KOPT-K1 (cell line): ENCODE data around the gene MT1F.

Experiments used
- H3K27ac ChIP-seq: fragments of 200-600 bp; sonication (generic); 2 replicates; pipeline ENCODE4 v1.5.1; 2016; ENCODE audit warnings: antibody characterized with exemption, mild to moderate bottlenecking, low read depth, low read length; ENCODE audit not compliant: poor library complexity, severe bottlenecking
- H3K36me3 ChIP-seq: fragments of 200-600 bp; sonication (generic); 2 replicates; pipeline ENCODE4 v1.5.1; 2017; ENCODE audit warnings: antibody characterized with exemption, mild to moderate bottlenecking, low read length, moderate library complexity; ENCODE audit not compliant: insufficient read depth
- H3K9me3 ChIP-seq: fragments of 200-600 bp; sonication (generic); 2 replicates; pipeline ENCODE4 v1.5.1; 2017; ENCODE audit warnings: antibody characterized with exemption, low read length, mild to moderate bottlenecking; ENCODE audit not compliant: insufficient read depth, poor library complexity, severe bottlenecking

Gene MT1F

GRCh38 chr16:56633535-56633934 is 24.2 kb upstream of the MT1F start:
- Histone ChIP-seq H3K36me3 (no peaks in the 10 kb centered on the region), H3K9me3 (no peaks in the 10 kb centered on the region), H3K27ac (no peak overlapping the region)

DNA sequence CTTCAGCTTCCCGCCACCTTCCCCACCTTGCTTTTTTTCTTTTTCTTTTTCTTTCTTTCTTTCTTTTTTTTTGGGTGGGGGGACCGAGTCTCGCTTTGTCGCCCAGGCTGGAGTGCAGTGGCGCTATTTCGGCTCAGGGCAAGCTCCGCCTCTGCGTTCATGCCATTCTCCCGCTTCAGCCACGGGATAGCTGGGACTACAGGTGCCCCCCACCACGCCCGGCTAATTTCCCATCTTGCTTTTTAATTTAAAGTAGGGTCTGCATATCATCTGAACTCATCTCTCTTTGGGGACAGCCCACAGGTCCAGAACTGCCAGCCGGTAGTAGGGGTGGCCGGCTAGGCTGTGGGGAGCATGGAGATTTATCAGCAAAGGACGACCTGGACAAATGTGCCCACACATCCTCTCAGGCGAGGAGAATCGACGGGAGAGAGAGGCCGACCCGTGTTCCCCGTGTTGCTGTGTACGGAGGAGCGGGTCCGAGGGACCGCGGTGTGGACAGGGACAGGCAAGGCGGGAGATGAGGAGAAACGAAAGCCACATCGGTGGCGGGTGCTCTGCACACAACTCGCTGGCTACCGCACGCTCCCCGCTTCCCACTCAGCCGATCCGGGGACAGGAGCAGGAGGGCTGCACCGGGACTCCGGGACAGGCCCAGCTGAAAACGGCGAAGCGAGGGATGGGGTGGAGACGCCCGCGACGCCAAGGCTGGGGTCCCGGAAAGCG is 22.9 kb upstream of the MT1F start:
- H3K36me3 ChIP-seq: no peaks in the 10 kb centered on the region
- H3K9me3 ChIP-seq: no peaks in the 10 kb centered on the region
- H3K27ac ChIP-seq: no peak overlapping the region

DNA sequence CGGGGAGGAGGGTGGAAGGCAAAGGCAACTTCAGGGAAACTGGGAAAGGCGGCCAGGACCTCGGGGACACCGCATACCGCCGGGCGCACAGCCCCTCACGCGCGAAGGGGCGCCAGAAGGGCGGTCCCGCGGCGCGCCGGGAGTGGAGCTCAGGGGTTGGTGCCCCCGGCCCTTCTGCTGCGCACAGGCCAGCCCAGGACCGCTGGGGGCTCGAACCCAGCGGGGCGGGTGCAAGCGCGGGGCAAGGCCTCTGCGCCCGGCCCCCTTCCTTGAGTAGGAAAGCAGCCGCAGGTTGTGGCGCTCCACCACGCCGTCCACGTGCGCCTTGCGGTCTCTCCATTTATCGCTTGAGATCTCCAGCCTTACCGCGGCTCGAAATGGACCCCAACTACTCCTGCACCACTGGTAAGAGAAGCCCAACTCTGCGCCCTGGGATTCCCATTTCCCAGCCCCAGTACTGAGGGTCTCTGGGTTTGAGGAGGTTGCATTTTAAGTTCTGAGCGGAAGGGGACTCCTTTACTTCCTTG is 22.3 kb upstream of the MT1F start:
- H3K9me3 ChIP-seq: no peaks in the 10 kb centered on the region
- no peaks in the 10 kb centered on the region for H3K36me3 ChIP-seq
- H3K27ac ChIP-seq: no peak overlapping the region

GRCh38 chr16:56636616-56637413 is 20.9 kb upstream of the MT1F start:
- Histone ChIP-seq H3K36me3 (no peaks in the 10 kb centered on the region), H3K9me3 (no peaks in the 10 kb centered on the region)

DNA sequence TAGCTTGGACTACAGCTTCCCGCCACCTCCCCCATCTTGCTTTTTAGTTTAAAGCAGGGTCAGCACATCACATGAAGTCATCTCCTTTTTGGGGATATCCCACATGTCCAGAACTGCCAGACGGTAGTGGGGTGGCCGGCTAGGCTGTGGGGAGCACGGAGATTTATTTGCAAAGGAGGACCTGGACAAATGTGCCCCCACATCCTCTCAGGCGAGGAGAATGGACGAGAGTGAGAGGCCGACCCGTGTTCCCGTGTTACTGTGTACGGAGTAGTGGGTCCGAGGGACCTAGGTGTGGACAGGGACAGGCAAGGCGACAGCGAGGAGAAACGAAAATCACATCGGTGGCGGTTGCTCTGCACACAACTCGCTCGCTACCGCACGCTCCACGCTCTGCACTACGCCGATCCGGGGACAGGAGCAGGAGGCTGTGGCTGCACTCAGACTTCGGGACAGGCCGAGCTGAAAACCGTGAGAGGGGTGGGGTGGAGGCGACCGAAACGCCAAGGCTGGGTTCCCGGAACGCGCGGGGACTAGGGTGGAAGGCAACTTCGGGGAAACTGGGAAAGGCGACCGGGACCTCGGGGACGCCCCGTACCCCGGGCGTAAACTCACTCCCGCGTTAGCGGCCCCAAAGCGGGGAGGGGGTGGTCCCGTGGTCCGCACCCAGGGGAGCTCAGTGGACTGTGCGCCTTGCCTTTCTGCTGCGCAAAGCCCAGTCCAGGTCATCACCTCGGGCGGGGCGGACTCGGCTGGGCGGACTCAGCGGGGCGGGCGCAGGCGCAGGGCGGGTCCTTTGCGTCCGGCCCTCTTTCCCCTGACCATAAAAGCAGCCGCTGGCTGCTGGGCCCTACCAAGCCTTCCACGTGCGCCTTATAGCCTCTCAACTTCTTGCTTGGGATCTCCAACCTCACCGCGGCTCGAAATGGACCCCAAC is 19.7 kb upstream of the MT1F start, which contains the start of gene MT1A:
TSS of gene MT1A (plus strand) at position 853 of the 937 bp plus-strand sequence. CDS start at position 926, 73 bp downstream.
- H3K36me3 ChIP-seq: no peaks in the 10 kb centered on the region
- H3K9me3 ChIP-seq: no peaks in the 10 kb centered on the region
- H3K27ac ChIP-seq: no peak within 1 kb of the TSS

More at GRCh38 chr16:56636616-56637413, 20.9 kb upstream of the MT1F start:
- H3K27ac ChIP-seq: no peak overlapping the region

GRCh38 chr16:56639045-56639444 is 18.7 kb upstream of the MT1F start:
- no peaks in the 10 kb centered on the region for H3K36me3 ChIP-seq
- H3K9me3 ChIP-seq: no peaks in the 10 kb centered on the region
- no peak overlapping the region for H3K27ac ChIP-seq

DNA sequence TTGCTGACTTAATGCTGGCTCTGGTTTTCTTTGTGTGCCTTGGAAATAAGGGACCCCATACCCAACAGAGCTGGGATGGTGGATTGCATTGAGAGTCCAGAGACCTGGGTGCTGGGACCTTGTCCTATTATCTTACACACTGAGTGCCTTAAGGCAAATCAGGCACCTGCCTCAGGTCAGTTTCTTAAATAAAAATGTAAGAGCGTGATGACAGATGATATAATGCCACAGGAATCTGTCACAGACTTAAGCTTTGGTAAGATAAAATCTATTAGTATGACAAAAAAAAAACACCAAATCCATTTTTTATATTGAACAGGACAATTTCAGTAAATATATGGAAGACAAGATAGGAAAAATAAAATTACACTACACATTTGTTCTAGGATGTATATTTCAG is 17.7 kb upstream of the MT1F start:
- Histone ChIP-seq H3K27ac (no peak overlapping the region), H3K36me3 (no peaks in the 10 kb centered on the region), H3K9me3 (no peaks in the 10 kb centered on the region)

- Histone ChIP-seq H3K36me3 (no peaks in the 10 kb centered on the region), H3K27ac (no peak overlapping the region), H3K9me3 (no peaks in the 10 kb centered on the region)
Measured at GRCh38 chr16:56641166-56641565, 16.6 kb upstream of the MT1F start.

DNA sequence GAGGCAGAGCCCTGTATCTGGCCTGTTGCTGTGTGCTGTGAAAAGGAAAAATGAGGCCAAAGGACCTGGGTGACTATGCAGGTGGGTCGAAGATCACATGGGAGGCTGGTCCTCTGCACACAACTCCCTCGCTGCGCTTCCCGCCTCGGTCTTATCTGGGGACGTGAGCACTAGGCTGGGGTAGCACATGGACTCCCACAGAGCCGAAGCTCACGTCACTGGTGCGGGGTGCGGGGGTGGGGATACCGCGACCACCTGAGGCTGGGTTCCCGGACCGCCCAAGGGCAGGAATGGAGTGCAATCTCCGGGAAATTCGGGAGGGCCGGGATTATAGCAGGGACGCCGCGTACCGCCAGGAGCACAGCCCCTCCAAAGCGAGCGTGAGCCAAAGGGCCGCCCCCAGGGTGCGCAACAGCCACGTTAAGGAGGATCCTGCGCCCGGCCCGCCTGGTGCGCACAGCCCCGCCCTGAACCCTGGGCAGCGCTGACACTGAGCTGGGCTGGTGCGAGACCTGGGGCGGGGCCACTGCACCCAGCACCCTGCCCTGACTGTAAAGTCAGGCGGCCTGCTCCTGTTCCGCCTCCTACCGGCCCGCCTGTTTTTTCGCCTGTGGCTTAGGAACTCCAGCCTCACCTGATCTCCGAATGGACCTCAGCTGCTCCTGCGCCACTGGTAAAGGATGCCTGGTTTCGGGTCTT is 14.5 kb upstream of the MT1F start:
- H3K36me3 ChIP-seq: no peaks in the 10 kb centered on the region
- no peaks in the 10 kb centered on the region for H3K9me3 ChIP-seq
- no peak overlapping the region for H3K27ac ChIP-seq

GRCh38 chr16:56643833-56644232 is 13.9 kb upstream of the MT1F start:
- H3K9me3 ChIP-seq: no peaks in the 10 kb centered on the region
- no peak overlapping the region for H3K27ac ChIP-seq
- H3K36me3 ChIP-seq: no peaks in the 10 kb centered on the region

DNA sequence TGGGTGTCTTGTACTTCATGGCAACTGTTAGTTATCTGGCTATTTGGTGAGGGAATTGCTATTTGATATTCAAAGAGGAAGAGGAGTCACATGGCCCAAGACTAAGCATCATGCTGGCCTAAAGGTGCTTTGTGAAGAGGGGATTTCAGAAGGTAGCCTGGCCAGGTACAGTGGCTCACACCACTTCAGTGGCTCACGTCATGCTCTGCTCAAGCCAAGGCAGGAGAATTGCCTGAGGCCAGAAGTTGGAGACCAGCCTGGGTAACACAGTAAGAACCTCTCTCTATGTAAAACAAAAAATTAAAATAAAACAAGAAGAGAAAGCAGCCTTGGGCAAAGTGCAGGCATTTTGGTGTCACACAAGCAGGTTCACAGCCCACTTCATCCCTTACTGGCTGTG is 12.4 kb upstream of the MT1F start:
- Histone ChIP-seq H3K27ac (no peak overlapping the region), H3K9me3 (no peaks in the 10 kb centered on the region), H3K36me3 (no peaks in the 10 kb centered on the region)

GRCh38 chr16:56645838-56646237 is 11.9 kb upstream of the MT1F start:
- Histone ChIP-seq H3K36me3 (no peaks in the 10 kb centered on the region), H3K27ac (no peak overlapping the region), H3K9me3 (no peaks in the 10 kb centered on the region)

- H3K9me3 ChIP-seq: no peaks in the 10 kb centered on the region
- H3K27ac ChIP-seq: no peak overlapping the region
- no peaks in the 10 kb centered on the region for H3K36me3 ChIP-seq
Measured at GRCh38 chr16:56647641-56648431, 9.9 kb upstream of the MT1F start.

DNA sequence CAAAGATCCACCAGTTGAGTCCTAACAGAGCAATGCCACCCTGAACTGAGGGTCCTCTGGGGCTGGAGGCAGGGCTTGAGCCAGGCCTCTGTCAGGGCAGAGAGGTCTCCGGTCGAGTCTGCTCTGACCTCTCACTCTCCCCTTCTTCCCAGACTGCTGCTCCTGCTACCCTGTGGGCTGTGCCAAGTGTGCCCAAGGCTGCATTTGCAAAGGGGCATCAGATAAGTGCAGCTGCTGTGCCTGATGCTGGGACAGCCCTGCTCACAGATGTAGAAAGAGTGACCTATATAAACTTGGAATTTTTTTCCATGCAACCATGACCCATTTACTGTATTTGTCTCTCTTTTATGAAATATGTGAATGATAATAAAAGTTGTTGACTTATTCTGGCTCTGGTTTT is 8.5 kb upstream of the MT1F start:
- Histone ChIP-seq H3K9me3 (no peaks in the 10 kb centered on the region), H3K27ac (no peak overlapping the region)

More for the DNA sequence above, 8.5 kb upstream of the MT1F start:
- no peaks in the 10 kb centered on the region for H3K36me3 ChIP-seq
